ENCODE results near the gene THADA. TPM values are rescaled to one million over a fixed set of nuclear protein-coding genes. Genes with fewer than 3 reads are reported as not detected.

Gene THADA
- total and polyA plus RNA-seq, 8 donors, result 9.4 to 25.1 (median 18.2) TPM

GRCh38 chr2:43563679-43564078, 32.2 kb downstream of the THADA start:
- WGBS, 2 donors, result 93 to 95% methylated on average over 2 of the region's 2 CpGs
- Histone ChIP-seq H3K36me3 (peaks cover 0 to 8% (median 0%) of the 10 kb centered on the region in 3 donors), H3K4me3 (no peak overlapping the region), H3K27me3 (no peaks in the 10 kb centered on the region), H3K9me3 (no peaks in the 10 kb centered on the region), H3K4me1 (no peaks in the 10 kb centered on the region), H3K27ac (no peak overlapping the region)
- DNase-seq, result no peak
- intact Hi-C loops (cut with DNase I), result no loop called here
- no peak for ATAC-seq
- no peak for TF ChIP-seq CTCF (IDR thresholded peaks at IDR 0.05)
- FAIRE-seq, result no peak

GRCh38 chr2:43560231-43560547, 35.6 kb downstream of the THADA start:
- Histone ChIP-seq H3K27me3 (no peaks in the 10 kb centered on the region), H3K9me3 (no peaks in the 10 kb centered on the region), H3K27ac (no peak overlapping the region), H3K4me3 (no peak overlapping the region), H3K4me1 (no peaks in the 10 kb centered on the region), H3K36me3 (peaks cover 0 to 15% (median 0%) of the 10 kb centered on the region in 3 donors)
- DNase-seq (no peak), ATAC-seq (no peak), FAIRE-seq (peak; percentile 63)
- intact Hi-C loops (cut with DNase I), result no loop called here
- WGBS, 2 donors, result 38 to 53% methylated on average over 2 of the region's 2 CpGs
- TF ChIP-seq CTCF (IDR thresholded peaks at IDR 0.05), result no peak

- WGBS, 2 donors, result 86 to 92% methylated on average over 4 of the region's 4 CpGs
- ATAC-seq (no peak), DNase-seq (no peak), FAIRE-seq (no peak)
- intact Hi-C loops (cut with DNase I), result no loop called here
- Histone ChIP-seq H3K27ac (no peak overlapping the region), H3K9me3 (no peaks in the 10 kb centered on the region), H3K4me1 (no peaks in the 10 kb centered on the region), H3K4me3 (no peak overlapping the region), H3K36me3 (peaks cover 0 to 14% (median 0%) of the 10 kb centered on the region in 3 donors), H3K27me3 (no peaks in the 10 kb centered on the region)
- no peak for TF ChIP-seq CTCF (IDR thresholded peaks at IDR 0.05)
Measured at GRCh38 chr2:43559391-43560230, 36.2 kb downstream of the THADA start.

GRCh38 chr2:43557196-43557595, 38.6 kb downstream of the THADA start:
- intact Hi-C loops (cut with DNase I), result no loop called here
- ATAC-seq (no peak), DNase-seq (no peak), FAIRE-seq (no peak)
- 92 to 94% methylated on average over 1 of the region's 1 CpG for WGBS, 2 donors
- Histone ChIP-seq H3K27ac (no peak overlapping the region), H3K9me3 (no peaks in the 10 kb centered on the region), H3K4me1 (no peaks in the 10 kb centered on the region), H3K4me3 (no peak overlapping the region), H3K27me3 (no peaks in the 10 kb centered on the region), H3K36me3 (peaks cover 0 to 7% (median 0%) of the 10 kb centered on the region in 3 donors)
- no peak for TF ChIP-seq CTCF (IDR thresholded peaks at IDR 0.05)

GRCh38 chr2:43556256-43556655, 39.6 kb downstream of the THADA start:
- intact Hi-C loops (cut with DNase I), result no loop called here
- no peaks in the 10 kb centered on the region for H3K27me3 ChIP-seq
- 85 to 89% methylated on average over 5 of the region's 5 CpGs for WGBS, 2 donors
- H3K36me3 ChIP-seq, result peaks cover 3 to 15% (median 3%) of the 10 kb centered on the region in 3 donors
- H3K9me3 ChIP-seq, result no peaks in the 10 kb centered on the region
- H3K4me3 ChIP-seq, result no peak overlapping the region
- FAIRE-seq, result no peak
- no peaks in the 10 kb centered on the region for H3K4me1 ChIP-seq
- DNase-seq, result no peak
- ATAC-seq, result no peak
- TF ChIP-seq CTCF (IDR thresholded peaks at IDR 0.05), result no peak
- no peak overlapping the region for H3K27ac ChIP-seq

All from pancreas (tissue), 10 donors.